Endodermal cell (in vitro differentiated cells): ENCODE results near the gene ITPRIPL2. TPM values are rescaled to one million over a fixed set of nuclear protein-coding genes. Genes with fewer than 3 reads are reported as not detected.

Experiments used
- DNase-seq: peaks from one replicate; pipeline ENCODE4 v3.0.0-alpha.2; 2017
- H3K27ac ChIP-seq: 2 replicates; pipeline ENCODE4 v1.5.1; 2013; ENCODE audit warnings: mild to moderate bottlenecking, low read depth, low read length, moderate library complexity
- H3K27me3 ChIP-seq: 2 replicates; pipeline ENCODE4 v1.6.1; 2013; ENCODE audit warnings: mild to moderate bottlenecking, low read length, moderate library complexity; ENCODE audit not compliant: insufficient read depth, control insufficient read depth, poor library complexity, severe bottlenecking
- H3K36me3 ChIP-seq: 2 replicates; pipeline ENCODE4 v1.7.0; 2013; ENCODE audit warnings: mild to moderate bottlenecking, low read length, moderate library complexity; ENCODE audit not compliant: control insufficient read depth, insufficient read depth
- H3K4me1 ChIP-seq: one replicate; pipeline ENCODE4 v1.7.0; 2013; ENCODE audit warnings: low read length; ENCODE audit not compliant: control insufficient read depth, insufficient read depth
- H3K4me3 ChIP-seq: 2 replicates; pipeline ENCODE4 v1.5.1; 2013; ENCODE audit warnings: mild to moderate bottlenecking, low read length, moderate library complexity
- H3K9ac ChIP-seq: 2 replicates; pipeline ENCODE4 v1.6.1; 2013; ENCODE audit warnings: mild to moderate bottlenecking, low read length, moderate library complexity; ENCODE audit not compliant: poor library complexity, severe bottlenecking; ENCODE audit errors: extremely low read depth
- H3K9me3 ChIP-seq: 2 replicates; pipeline ENCODE4 v1.6.1; 2013; ENCODE audit warnings: mild to moderate bottlenecking, low read length, moderate library complexity; ENCODE audit not compliant: control insufficient read depth
- H3K27ac Mint-ChIP-seq: 2 replicates; pipeline ENCODE4 v1.8.0; 2020; ENCODE audit warnings: mixed read lengths
- H3K27me3 Mint-ChIP-seq: 2 replicates; pipeline ENCODE4 v1.8.0; 2021; ENCODE audit warnings: mild to moderate bottlenecking, mixed read lengths; ENCODE audit not compliant: insufficient read depth
- H3K36me3 Mint-ChIP-seq: 2 replicates; pipeline ENCODE4 v1.8.0; 2020; ENCODE audit warnings: low read depth, mixed read lengths
- H3K4me1 Mint-ChIP-seq: 2 replicates; pipeline ENCODE4 v1.8.0; 2020; ENCODE audit warnings: mixed read lengths
- H3K4me3 Mint-ChIP-seq: 2 replicates; pipeline ENCODE4 v1.8.0; 2020; ENCODE audit warnings: mild to moderate bottlenecking, moderate library complexity, mixed read lengths
- H3K9me3 Mint-ChIP-seq: 2 replicates; pipeline ENCODE4 v1.8.0; 2020; ENCODE audit warnings: mild to moderate bottlenecking, mixed read lengths
- CTCF ChIP-seq: fragments of 200-600 bp; sonication (generic); conservative IDR thresholded peaks from 2 replicates; pipeline ENCODE4 v1.5.0; 2021; ENCODE audit warnings: antibody characterized with exemption, mild to moderate bottlenecking
- WGBS, 2 experiments: methylation state at CpG; one replicate each; pipeline versions ENCODE4 v1.1.5 to v1.1.7; 2013; ENCODE audit warnings: missing lambda C conversion rate in 2 of 2, mixed read lengths in 1 of 2; ENCODE audit not compliant: insufficient coverage in 1 of 2, insufficient read length in 1 of 2; 5-methylcytosine and 5-hydroxymethylcytosine counted together
- total RNA-seq, 2 donors: library from RNA; stranded (reverse); fragmentation: NEBNext Ultra II Directional in 1 of 2; extraction: Animal tissue kit (Norgen Biotek cat#: 25700) in 1 of 2; gene quantifications; 2 replicates in 1 of 2; 3 replicates in 1 of 2; pipeline ENCODE4 v1.2.1, GENCODE V29; 2021

The ITPRIPL2 gene
- total RNA-seq, 2 donors from 2014 or later: 13.4 to 19.3 TPM

GRCh38 chr16:19089410-19089955 is 24.3 kb upstream of the ITPRIPL2 start:
- Histone ChIP-seq H3K4me1 (no peaks in the 10 kb centered on the region), H3K4me3 (no peak overlapping the region), H3K9ac (no peak overlapping the region), H3K36me3 (no peaks in the 10 kb centered on the region), H3K27ac (no peak overlapping the region), H3K9me3 (peaks cover 7% of the 10 kb centered on the region), H3K27me3 (no peaks in the 10 kb centered on the region)
- TF ChIP-seq CTCF: no peak
- Mint-ChIP-seq H3K4me3 (no peak overlapping the region), H3K36me3 (no peaks in the 10 kb centered on the region), H3K27ac (no peak overlapping the region), H3K27me3 (peaks cover 13% of the 10 kb centered on the region), H3K9me3 (peaks cover 2% of the 10 kb centered on the region), H3K4me1 (peaks cover 15% of the 10 kb centered on the region)
- 94 to 97% methylated on average over 2 to 3 of the region's 3 CpGs for WGBS, 2 experiments
- no peak for DNase-seq

GRCh38 chr16:19090916-19091315 is 22.8 kb upstream of the ITPRIPL2 start:
- H3K27me3 Mint-ChIP-seq: peaks cover 4% of the 10 kb centered on the region
- no peaks in the 10 kb centered on the region for H3K9me3 ChIP-seq
- H3K4me1 Mint-ChIP-seq: peaks cover 10% of the 10 kb centered on the region
- H3K4me1 ChIP-seq: no peaks in the 10 kb centered on the region
- H3K27ac Mint-ChIP-seq: no peak overlapping the region
- no peak overlapping the region for H3K27ac ChIP-seq
- no peaks in the 10 kb centered on the region for H3K36me3 Mint-ChIP-seq
- no peak for DNase-seq
- H3K4me3 ChIP-seq: no peak overlapping the region
- no peaks in the 10 kb centered on the region for H3K27me3 ChIP-seq
- H3K9me3 Mint-ChIP-seq: peaks cover 2% of the 10 kb centered on the region
- H3K4me3 Mint-ChIP-seq: no peak overlapping the region
- WGBS, 2 experiments: 92 to 95% methylated on average over 6 of the region's 6 CpGs
- no peaks in the 10 kb centered on the region for H3K36me3 ChIP-seq
- no peak for TF ChIP-seq CTCF
- no peak overlapping the region for H3K9ac ChIP-seq

GRCh38 chr16:19092653-19093410 is 20.9 kb upstream of the ITPRIPL2 start:
- H3K4me1 Mint-ChIP-seq: peaks cover 8% of the 10 kb centered on the region
- no peaks in the 10 kb centered on the region for H3K27me3 Mint-ChIP-seq
- H3K9ac ChIP-seq: no peak overlapping the region
- H3K27me3 ChIP-seq: no peaks in the 10 kb centered on the region
- no peak overlapping the region for H3K27ac Mint-ChIP-seq
- TF ChIP-seq CTCF: no peak
- H3K36me3 Mint-ChIP-seq: no peaks in the 10 kb centered on the region
- no peak overlapping the region for H3K27ac ChIP-seq
- H3K36me3 ChIP-seq: no peaks in the 10 kb centered on the region
- H3K9me3 Mint-ChIP-seq: peaks cover 3% of the 10 kb centered on the region
- H3K9me3 ChIP-seq: peaks cover under 1% of the 10 kb centered on the region
- H3K4me1 ChIP-seq: no peaks in the 10 kb centered on the region
- DNase-seq: no peak
- H3K4me3 Mint-ChIP-seq: no peak overlapping the region
- WGBS, 2 experiments: 70 to 92% methylated on average over 1 to 2 of the region's 2 CpGs
- H3K4me3 ChIP-seq: no peak overlapping the region
